HCT116 (cell line): ENCODE data around the gene ALX4. TPM values are rescaled to one million over a fixed set of nuclear protein-coding genes. Genes with fewer than 3 reads are reported as not detected.

Experiments used
- ATAC-seq: fragments of 200-7000 bp; cut with Tn5 transposase; 2 replicates; pipeline ENCODE4 v1.9.1; 2020; ENCODE audit warnings: mild to moderate bottlenecking, moderate library complexity
- BruUV-seq: library from RNA; stranded (reverse); fragments of 400-500 nt; replicated peaks from 2 replicates; lab custom pipeline; 2021; lab: Mats Ljungman, UMichigan
- CTCF ChIA-PET: fragments of 300-600 bp; sonication (Branson Sonifier 250); formaldehyde crosslinking; loops from one replicate; lab custom pipeline; 2021; ENCODE audit warnings: antibody characterized with exemption; lab: Charles Lee
- POLR2A ChIA-PET: fragments of 300-600, 350-600 bp; sonication (Branson Sonifier 250); formaldehyde crosslinking; loops from one replicate; lab custom pipeline; 2021; ENCODE audit warnings: antibody characterized with exemption; lab: Charles Lee
- RAD21 ChIA-PET, 2 experiments: fragments of 300-600 bp; sonication (Branson Sonifier 250); formaldehyde crosslinking; loops; one replicate each; lab custom pipeline; 2023; ENCODE audit warnings: low total read pairs in 2 of 2; ENCODE audit not compliant: uncharacterized antibody in 2 of 2, unreplicated experiment in 2 of 2, low non-redundant PET in 1 of 2; lab: Charles Lee
- DNase-seq: peaks from one replicate; pipeline ENCODE4 v3.0.0-alpha.2; 2010; ENCODE audit warnings: low read depth, low spot score
- H2AFZ ChIP-seq: fragments of 200-600 bp; shearing (Covaris generic), sonication (generic); 2 replicates; pipeline ENCODE4 v1.6.1; 2017; ENCODE audit warnings: low read depth, mixed run types, mixed read lengths, antibody characterized with exemption, low read length; ENCODE audit not compliant: poor library complexity, severe bottlenecking
- H3K27ac ChIP-seq: 2 replicates; pipeline ENCODE4 v1.5.1; 2012; ENCODE audit warnings: low read depth, low read length
- H3K27me3 ChIP-seq: fragments of 200-600 bp; sonication (generic); 2 replicates; pipeline ENCODE4 v1.6.1; 2016; ENCODE audit warnings: mixed run types, low read length, mixed read lengths; ENCODE audit not compliant: insufficient read depth
- H3K36me3 ChIP-seq, 2 experiments: fragments of 200-500 bp in 1 of 2; fragments of 200-600 bp in 1 of 2; sonication (Bioruptor generic) in 1 of 2; sonication (generic) in 1 of 2; 2 replicates each; pipeline versions ENCODE4 v1.5.1 to v1.6.1; 2014 to 2016; ENCODE audit warnings: low read length in 2 of 2, inconsistent platforms in 1 of 2, mixed read lengths in 1 of 2, mixed run types in 1 of 2; ENCODE audit not compliant: insufficient read depth in 2 of 2, control insufficient read depth in 1 of 2
- H3K4me1 ChIP-seq, 2 experiments: fragments of 200-600 bp in 1 of 2; sonication (generic) in 1 of 2; 2 replicates each; pipeline versions ENCODE4 v1.5.1 to v1.6.1; 2012 to 2017; ENCODE audit warnings: low read length in 2 of 2, inconsistent platforms in 1 of 2, mild to moderate bottlenecking in 1 of 2, mixed read lengths in 1 of 2, mixed run types in 1 of 2, moderate library complexity in 1 of 2; ENCODE audit not compliant: insufficient read depth in 2 of 2, control insufficient read depth in 1 of 2
- H3K4me2 ChIP-seq: fragments of 200-600 bp; sonication (generic); 2 replicates; pipeline ENCODE4 v1.6.1; 2017; ENCODE audit warnings: mixed run types, low read length, mixed read lengths
- H3K4me3 ChIP-seq, 2 experiments: fragments of 200-600 bp in 1 of 2; sonication (generic) in 1 of 2; replicated peaks in 1 of 2; 2 replicates each; pipeline ENCODE4 v1.5.1; 2011 to 2016; ENCODE audit warnings: low read length in 2 of 2, control low read depth in 1 of 2, low read depth in 1 of 2, mild to moderate bottlenecking in 1 of 2, mixed read lengths in 1 of 2, mixed run types in 1 of 2
- H3K79me2 ChIP-seq: fragments of 200-600 bp; sonication (generic); 2 replicates; pipeline ENCODE4 v1.6.1; 2017; ENCODE audit warnings: mild to moderate bottlenecking, mixed run types, low read length, moderate library complexity, mixed read lengths; ENCODE audit not compliant: insufficient read depth
- H3K9ac ChIP-seq: fragments of 200-600 bp; sonication (generic); 2 replicates; pipeline ENCODE4 v1.6.1; 2016; ENCODE audit warnings: low read length, mixed read lengths
- H3K9me2 ChIP-seq: fragments of 200-600 bp; sonication (generic), shearing (Covaris generic); 2 replicates; pipeline ENCODE4 v1.6.1; 2017; ENCODE audit warnings: mixed run types, mild to moderate bottlenecking, moderate library complexity; ENCODE audit not compliant: insufficient read depth
- H3K9me3 ChIP-seq, 2 experiments: fragments of 200-500 bp in 1 of 2; fragments of 200-600 bp in 1 of 2; sonication (Bioruptor generic) in 1 of 2; sonication (generic) in 1 of 2; 2 replicates each; pipeline ENCODE4 v1.6.1; 2014 to 2017; ENCODE audit warnings: low read length in 2 of 2, mixed read lengths in 2 of 2, inconsistent platforms in 1 of 2, low read depth in 1 of 2, mild to moderate bottlenecking in 1 of 2, mixed run types in 1 of 2, moderate library complexity in 1 of 2; ENCODE audit not compliant: control insufficient read depth in 1 of 2, insufficient read depth in 1 of 2
- H4K20me1 ChIP-seq: fragments of 200-600 bp; sonication (generic), shearing (Covaris generic); 2 replicates; pipeline ENCODE4 v1.6.1; 2017; ENCODE audit warnings: mixed run types, mild to moderate bottlenecking, moderate library complexity; ENCODE audit not compliant: insufficient read depth
- CBX3 ChIP-seq: IDR thresholded peaks from 2 replicates; pipeline ENCODE4 v1.6.1; 2012; ENCODE audit warnings: low read depth
- ELF1 ChIP-seq: IDR thresholded peaks from 2 replicates; pipeline ENCODE4 v1.6.1; 2012; ENCODE audit warnings: low read depth, borderline replicate concordance
- EZH2 ChIP-seq: fragments of 200-600 bp; sonication (generic); IDR thresholded peaks from 2 replicates; pipeline ENCODE4 v1.6.1; 2017; ENCODE audit warnings: antibody characterized with exemption, mixed run types
- FOSL1 ChIP-seq: IDR thresholded peaks from 2 replicates; pipeline ENCODE4 v1.6.1; 2012; ENCODE audit warnings: low read depth
- SIN3A ChIP-seq: IDR thresholded peaks from 2 replicates; pipeline ENCODE4 v1.6.1; 2012; ENCODE audit warnings: low read depth
- SRF ChIP-seq: IDR thresholded peaks from 2 replicates; pipeline ENCODE4 v1.6.1; 2012; ENCODE audit warnings: low read depth
- ZFX ChIP-seq: fragments of 450-650 bp; IDR thresholded peaks from 2 replicates; pipeline ENCODE4 v1.6.1; 2017
- ZNF274 ChIP-seq: fragments of 200-500 bp; sonication (Bioruptor generic); IDR thresholded peaks from 2 replicates; pipeline ENCODE4 v1.6.1; 2014; ENCODE audit warnings: mild to moderate bottlenecking, low read depth, low read length, inconsistent platforms
- intact Hi-C: fragments of 100-400 bp; cut with micrococcal nuclease; formaldehyde crosslinking; loops from 2 replicates; pipeline ENCODE4 v1.10.0; 2022
- total RNA-seq: library from RNA; stranded (reverse); gene quantifications from one replicate; pipeline ENCODE4 v1.2.1, GENCODE V29; 2021; ENCODE audit not compliant: unreplicated experiment
- TF ChIP-seq, protein P1 (sequence below), 3 experiments: fragments of 200-600 bp in 1 of 3; sonication (generic) in 1 of 3; IDR thresholded peaks in 2 of 3; conservative IDR thresholded peaks in 1 of 3; 2 replicates each; pipeline ENCODE4 v1.5.1; 2012 to 2017; ENCODE audit warnings: low read depth in 2 of 3, low read length in 2 of 3, antibody characterized with exemption in 1 of 3, borderline replicate concordance in 1 of 3, control low read depth in 1 of 3, mild to moderate bottlenecking in 1 of 3, mixed read lengths in 1 of 3, mixed run types in 1 of 3, moderate library complexity in 1 of 3; ENCODE audit not compliant: insufficient read depth in 1 of 3
- TF ChIP-seq, protein P2 (sequence below): IDR thresholded peaks from 2 replicates; pipeline ENCODE4 v1.6.1; 2012

ALX4 gene
- total RNA-seq, 1 experiment from 2014 or later, result not detected

GRCh38 chr11:44319170-44319551 lies 9.2 kb upstream of the ALX4 start:
- H3K79me2 ChIP-seq, result no peaks in the 10 kb centered on the region
- H4K20me1 ChIP-seq, result no peaks in the 10 kb centered on the region
- no peak for TF ChIP-seq EZH2
- TF ChIP-seq ELF1, result no peak
- TF ChIP-seq FOSL1, result no peak
- BruUV-seq, result no TSS peak
- ATAC-seq (no peak), DNase-seq (no peak)
- ChIA-PET CTCF (no interaction called here), POLR2A (interaction anchor here (0.5 kb wide), 1 partner anchor 411 kb away, joined by 3 read pairs; no protein-coding TSS in a partner anchor), RAD21 (no interaction called here)
- H3K27me3 ChIP-seq, result peaks cover 45% of the 10 kb centered on the region
- H2AFZ ChIP-seq, result no peak overlapping the region
- no peak overlapping the region for H3K9ac ChIP-seq
- no peak overlapping the region for H3K4me2 ChIP-seq
- H3K9me2 ChIP-seq, result no peaks in the 10 kb centered on the region
- H3K4me1 ChIP-seq, result no peaks in the 10 kb centered on the region
- H3K36me3 ChIP-seq, result no peaks in the 10 kb centered on the region
- H3K4me3 ChIP-seq, result no peak overlapping the region
- no peak overlapping the region for H3K27ac ChIP-seq
- H3K9me3 ChIP-seq, result no peaks in the 10 kb centered on the region
- intact Hi-C loops, result no loop called here

DNA sequence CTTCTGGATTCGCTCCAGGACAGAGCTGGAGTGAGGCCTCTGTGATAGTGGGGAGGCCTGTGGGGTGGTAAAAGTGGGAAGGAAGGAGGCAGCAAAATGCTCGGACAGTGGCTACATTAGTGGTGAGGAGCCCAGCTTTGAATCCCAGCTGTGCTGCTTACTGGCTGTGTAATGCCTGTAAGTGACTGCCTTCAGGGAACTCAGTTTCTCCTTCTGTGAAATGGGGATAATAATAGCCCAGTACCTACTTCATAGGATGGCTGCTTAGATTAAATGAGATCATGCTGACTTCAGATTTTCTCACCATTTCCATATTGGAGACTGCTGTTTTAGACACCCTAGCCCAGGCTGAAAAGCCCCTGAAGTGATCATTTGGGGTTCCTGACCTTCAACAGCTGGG lies 8.4 kb upstream of the ALX4 start:
- CTCF ChIA-PET, result no interaction called here
- no peaks in the 10 kb centered on the region for H4K20me1 ChIP-seq

More for the DNA sequence above, 8.4 kb upstream of the ALX4 start:
- H3K9ac ChIP-seq, result no peak overlapping the region
- H3K9me2 ChIP-seq, result no peaks in the 10 kb centered on the region
- TF ChIP-seq, protein P1, sequence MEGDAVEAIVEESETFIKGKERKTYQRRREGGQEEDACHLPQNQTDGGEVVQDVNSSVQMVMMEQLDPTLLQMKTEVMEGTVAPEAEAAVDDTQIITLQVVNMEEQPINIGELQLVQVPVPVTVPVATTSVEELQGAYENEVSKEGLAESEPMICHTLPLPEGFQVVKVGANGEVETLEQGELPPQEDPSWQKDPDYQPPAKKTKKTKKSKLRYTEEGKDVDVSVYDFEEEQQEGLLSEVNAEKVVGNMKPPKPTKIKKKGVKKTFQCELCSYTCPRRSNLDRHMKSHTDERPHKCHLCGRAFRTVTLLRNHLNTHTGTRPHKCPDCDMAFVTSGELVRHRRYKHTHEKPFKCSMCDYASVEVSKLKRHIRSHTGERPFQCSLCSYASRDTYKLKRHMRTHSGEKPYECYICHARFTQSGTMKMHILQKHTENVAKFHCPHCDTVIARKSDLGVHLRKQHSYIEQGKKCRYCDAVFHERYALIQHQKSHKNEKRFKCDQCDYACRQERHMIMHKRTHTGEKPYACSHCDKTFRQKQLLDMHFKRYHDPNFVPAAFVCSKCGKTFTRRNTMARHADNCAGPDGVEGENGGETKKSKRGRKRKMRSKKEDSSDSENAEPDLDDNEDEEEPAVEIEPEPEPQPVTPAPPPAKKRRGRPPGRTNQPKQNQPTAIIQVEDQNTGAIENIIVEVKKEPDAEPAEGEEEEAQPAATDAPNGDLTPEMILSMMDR (IDR thresholded peaks at IDR 0.05 in 2 of 3, conservative IDR thresholded peaks at IDR 0.05 in 1 of 3; ENCODE audit: borderline replicate concordance in 1 of 3, insufficient read depth in 1 of 3, low read depth in 2 of 3, low read length in 2 of 3), result no peak
- TF ChIP-seq ZNF274 (no peak), EZH2 (no peak), SIN3A (no peak), ZFX (no peak), CBX3 (no peak), SRF (no peak)
- TF ChIP-seq, protein P2, sequence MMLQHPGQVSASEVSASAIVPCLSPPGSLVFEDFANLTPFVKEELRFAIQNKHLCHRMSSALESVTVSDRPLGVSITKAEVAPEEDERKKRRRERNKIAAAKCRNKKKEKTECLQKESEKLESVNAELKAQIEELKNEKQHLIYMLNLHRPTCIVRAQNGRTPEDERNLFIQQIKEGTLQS, result no peak
- TF ChIP-seq, all 23 proteins: peak for 0
- no peak overlapping the region for H3K4me3 ChIP-seq
- H3K9me3 ChIP-seq, result no peaks in the 10 kb centered on the region
- ATAC-seq (no peak), DNase-seq (no peak)
- intact Hi-C loops, result no loop called here
- no peaks in the 10 kb centered on the region for H3K4me1 ChIP-seq
- H2AFZ ChIP-seq, result no peak overlapping the region
- ChIA-PET RAD21 (no interaction called here), POLR2A (no interaction called here)
- peaks cover 50% of the 10 kb centered on the region for H3K27me3 ChIP-seq
- H3K27ac ChIP-seq, result no peak overlapping the region
- no peaks in the 10 kb centered on the region for H3K79me2 ChIP-seq
- BruUV-seq, result no TSS peak
- no peaks in the 10 kb centered on the region for H3K36me3 ChIP-seq
- no peak overlapping the region for H3K4me2 ChIP-seq
